ENCODE measurements around the gene ELMO3. TPM values are rescaled to one million over a fixed set of nuclear protein-coding genes. Genes with fewer than 3 reads are reported as not detected.

The ELMO3 gene
- total and polyA plus RNA-seq, 2 of the 13 experiments (the other 11 are each of a cell fraction or from before 2014, with no cell fraction given), result 2.6 to 4.0 TPM

GRCh38 chr16:67164599-67165061, 34.3 kb upstream of the ELMO3 start, which contains the start of gene HSF4 (continued):
- TF ChIP-seq AHDC1 (CRISPR knock-in tag; IDR thresholded peaks at IDR 0.05; ENCODE audit: borderline replicate concordance) (0 out of 2 replicates have a peak, but pooled peaks have one; percentile 22), U2AF1 (optimal IDR thresholded peaks at IDR 0.05; ENCODE audit: low read depth, low read length) (no peak), PRMT3 (CRISPR knock-in tag; IDR thresholded peaks at IDR 0.05; ENCODE audit: borderline replicate concordance, low read depth) (no peak), CBFB (CRISPR knock-in tag; IDR thresholded peaks at IDR 0.05) (peak; percentile 74; the same call in 1 of the 2 replicates), ZBTB43 (CRISPR knock-in tag; conservative IDR thresholded peaks at IDR 0.05) (peak; percentile 93), ZNF136 (CRISPR knock-in tag; IDR thresholded peaks at IDR 0.05; ENCODE audit: low read depth) (0 out of 2 replicates have a peak, but pooled peaks have one; percentile 67), SKIL (CRISPR knock-in tag; IDR thresholded peaks at IDR 0.05; ENCODE audit: borderline replicate concordance) (peak; percentile 87), ZNF451 (CRISPR knock-in tag; IDR thresholded peaks at IDR 0.05) (peak; percentile 89; the same call in 1 of the 2 replicates), ZNF10 (CRISPR knock-in tag; IDR thresholded peaks at IDR 0.05; ENCODE audit: borderline replicate concordance, low read depth) (no peak), ZNF430 (CRISPR knock-in tag; IDR thresholded peaks at IDR 0.05) (peak; percentile 59), NFKB2 (CRISPR knock-in tag; IDR thresholded peaks at IDR 0.05; ENCODE audit: borderline replicate concordance) (peak; percentile 92; the same call in 1 of the 2 replicates), MED8 (CRISPR knock-in tag; IDR thresholded peaks at IDR 0.05; ENCODE audit: insufficient replicate concordance) (peak; percentile 80), JUNB (CRISPR knock-in tag; IDR thresholded peaks at IDR 0.05; ENCODE audit: borderline replicate concordance) (no peak), ZNF720 (CRISPR knock-in tag; IDR thresholded peaks at IDR 0.05) (no peak), ZNF564 (CRISPR knock-in tag; IDR thresholded peaks at IDR 0.05) (0 out of 2 replicates have a peak, but pooled peaks have one; percentile 69), E2F5 (CRISPR knock-in tag; conservative IDR thresholded peaks at IDR 0.05) (peak; percentile 77; the same call in 1 of the 2 replicates), ZNF235 (CRISPR knock-in tag; IDR thresholded peaks at IDR 0.05; ENCODE audit: borderline replicate concordance) (peak; percentile 83), CREM (IDR thresholded peaks at IDR 0.05) (no peak), CREM (CRISPR knock-in tag; IDR thresholded peaks at IDR 0.05) (no peak), ARHGAP35 (CRISPR knock-in tag; IDR thresholded peaks at IDR 0.05; ENCODE audit: borderline replicate concordance) (peak; percentile 95)

All from HepG2 (cell line).